HG03520 (cell line): ENCODE results near the gene VASH2.
"Not testable (repeated sequence)": the region's sequence is repeated elsewhere in the genome, so short reads cannot be mapped to it uniquely, and the experiment has no call there.

Experiments
- ATAC-seq: cut with Tn5 transposase; IDR thresholded peaks from one replicate; pipeline ENCODE4 v1.9.1; 2021; ENCODE audit warnings: mild to moderate bottlenecking, moderate library complexity; ENCODE audit not compliant: unreplicated experiment

Gene VASH2

DNA sequence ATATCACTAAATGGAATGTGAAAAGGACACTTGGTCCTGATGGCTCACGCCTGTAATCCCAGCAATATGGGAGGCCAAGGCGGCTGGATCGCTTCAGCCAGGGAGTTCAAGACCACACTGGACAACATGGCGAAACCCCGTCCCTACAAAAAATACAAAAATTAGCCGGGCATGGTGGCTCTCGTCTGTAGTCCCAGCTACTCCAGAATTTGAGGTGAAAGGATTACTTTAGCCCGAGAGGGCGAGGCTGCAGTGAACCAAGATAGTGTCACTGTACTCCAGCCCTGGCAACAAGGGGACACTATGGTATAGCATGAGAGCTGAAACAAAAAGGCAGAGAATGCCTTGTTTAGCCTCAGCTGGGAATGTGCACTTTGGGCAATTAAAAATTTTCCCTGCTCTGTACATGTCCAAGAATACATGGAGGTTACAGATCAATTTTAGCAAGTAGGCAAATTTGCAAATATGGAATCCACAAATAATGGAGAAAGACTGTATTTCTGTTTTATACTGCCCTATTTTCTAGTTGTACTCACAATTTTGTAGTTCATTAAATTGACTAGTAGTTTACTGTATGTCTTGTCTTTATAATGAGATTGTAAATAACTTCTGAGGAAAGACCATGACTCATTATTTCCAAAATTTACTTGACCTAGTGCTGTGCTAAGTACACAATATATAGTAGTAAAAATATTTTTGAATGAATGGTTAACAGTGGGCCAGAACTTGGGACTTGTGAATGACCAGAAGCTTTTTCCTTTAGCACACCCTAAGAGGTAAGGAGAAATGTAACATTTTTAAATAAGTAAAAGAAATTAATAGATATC, 67.3 kb downstream of the VASH2 start:
- ATAC-seq, result no peak

GRCh38 chr1:213019450-213019849, 69.1 kb downstream of the VASH2 start:
- ATAC-seq, result no peak

DNA sequence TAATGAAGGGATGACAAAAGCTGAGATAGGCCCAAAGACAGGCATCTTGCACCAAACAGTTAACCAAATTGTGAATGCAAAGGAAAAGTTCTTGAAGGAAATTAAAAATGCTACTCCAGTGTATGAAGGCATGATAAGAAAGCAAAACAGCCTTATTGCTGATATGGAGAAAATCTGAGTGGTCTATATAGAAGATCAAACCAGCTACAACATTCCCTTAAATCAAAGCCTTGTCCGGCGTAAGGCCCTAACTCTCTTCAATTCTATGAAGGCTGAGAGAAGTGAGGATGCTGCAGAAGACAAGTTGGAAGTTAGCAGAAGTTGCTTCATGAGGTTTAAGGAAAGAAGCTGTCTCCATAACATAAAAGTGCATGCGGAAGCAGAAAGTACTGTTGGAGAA, 69.7 kb downstream of the VASH2 start:
- ATAC-seq, result no peak

GRCh38 chr1:213027024-213027423, 76.7 kb downstream of the VASH2 start:
- ATAC-seq, result not testable (repeated sequence)

DNA sequence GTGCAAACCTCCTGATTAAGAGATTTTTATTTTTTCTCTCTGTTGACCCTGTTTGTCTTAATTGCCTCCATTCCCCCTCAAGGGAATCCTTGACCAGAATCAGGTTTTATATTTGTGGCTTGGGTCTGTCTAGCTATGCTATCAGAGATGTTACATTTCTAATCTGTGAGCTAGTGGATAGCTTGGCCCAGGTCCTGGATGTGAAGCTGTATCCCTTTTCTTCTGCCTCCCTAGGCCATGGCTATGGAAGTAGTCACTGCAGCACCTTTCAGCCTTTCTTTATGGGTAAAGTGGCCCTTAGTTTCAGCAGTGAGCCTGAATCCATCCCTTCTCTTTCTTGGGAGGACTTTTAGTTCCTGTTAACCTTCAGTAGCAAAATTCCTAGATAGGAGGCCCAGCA, 82.3 kb downstream of the VASH2 start:
- ATAC-seq, result no peak

DNA sequence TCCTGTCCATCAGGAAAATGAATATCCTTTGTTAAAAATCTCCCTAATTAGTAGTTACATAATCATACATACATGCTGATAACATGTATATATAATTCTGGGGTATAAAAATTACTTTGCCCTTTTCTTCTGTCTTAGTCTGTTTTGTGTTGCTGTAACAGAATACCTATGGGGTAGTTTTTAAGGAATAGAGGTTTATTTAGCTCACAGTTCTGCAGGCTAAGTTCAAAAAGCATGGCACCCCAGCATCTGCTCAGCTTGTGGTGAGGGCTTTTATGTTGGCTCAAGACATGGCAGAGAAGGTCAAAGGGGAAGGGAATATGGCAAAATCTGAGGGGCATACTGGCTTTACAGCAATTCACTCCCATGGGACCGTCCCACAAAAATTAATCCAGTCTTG, 84.4 kb downstream of the VASH2 start:
- ATAC-seq, result no peak

DNA sequence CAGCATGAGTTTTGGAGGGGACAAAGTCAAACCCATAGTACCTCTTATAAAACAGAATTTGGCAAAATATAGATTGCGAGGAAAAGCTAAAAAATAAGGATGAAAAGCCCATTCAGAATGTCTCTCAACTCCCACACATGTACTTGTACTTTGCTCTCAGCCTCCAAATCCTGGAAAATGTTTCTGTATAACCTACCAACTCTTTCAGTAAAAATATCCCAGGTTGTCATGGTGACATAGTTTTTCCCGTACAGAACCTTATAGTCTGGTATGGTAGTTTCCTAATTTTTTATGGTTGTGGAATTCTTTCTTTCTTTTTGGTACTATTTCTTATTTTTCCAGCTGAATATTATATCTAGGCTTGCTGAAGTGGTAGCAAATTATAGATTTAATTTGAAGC, 85.2 kb downstream of the VASH2 start:
- ATAC-seq, result no peak
